Neuronal stem cell (in vitro differentiated cells): Measurements from ENCODE around the gene TEX48.

Experiments used
- DNase-seq: peaks from one replicate; pipeline ENCODE4 v3.0.0-alpha.2; 2013; ENCODE audit warnings: low spot score
- H2AFZ ChIP-seq: one replicate; pipeline ENCODE4 v1.6.1; 2013; ENCODE audit warnings: mild to moderate bottlenecking, low read length, inconsistent platforms
- H2AK5ac ChIP-seq: 2 replicates; pipeline ENCODE4 v1.6.1; 2013; ENCODE audit warnings: low read depth, mild to moderate bottlenecking, inconsistent platforms, low read length, moderate library complexity, mixed read lengths
- H2BK120ac ChIP-seq: 2 replicates; pipeline ENCODE4 v1.6.1; 2013; ENCODE audit warnings: low read depth, mild to moderate bottlenecking, inconsistent platforms, low read length, moderate library complexity, mixed read lengths
- H2BK12ac ChIP-seq: one replicate; pipeline ENCODE4 v1.6.1; 2013; ENCODE audit warnings: low read length, inconsistent platforms
- H2BK15ac ChIP-seq: 2 replicates; pipeline ENCODE4 v1.6.1; 2013; ENCODE audit warnings: mild to moderate bottlenecking, low read length, inconsistent platforms, mixed read lengths
- H2BK5ac ChIP-seq: one replicate; pipeline ENCODE4 v1.6.1; 2013; ENCODE audit warnings: inconsistent platforms, mild to moderate bottlenecking, low read length, moderate library complexity
- H3K14ac ChIP-seq: one replicate; pipeline ENCODE4 v1.6.1; 2013; ENCODE audit warnings: low read length, inconsistent platforms
- H3K18ac ChIP-seq: 2 replicates; pipeline ENCODE4 v1.6.1; 2013; ENCODE audit warnings: low read length, inconsistent platforms
- H3K23ac ChIP-seq: 2 replicates; pipeline ENCODE4 v1.6.1; 2013; ENCODE audit warnings: low read depth, mild to moderate bottlenecking, mixed read lengths, low read length, inconsistent platforms; ENCODE audit not compliant: poor library complexity
- H3K27ac ChIP-seq: replicated peaks from 3 replicates; pipeline ENCODE4 v1.5.1; 2013; ENCODE audit warnings: low read length, inconsistent platforms
- H3K27me3 ChIP-seq, 3 experiments: 2 replicates each; pipeline ENCODE4 v1.6.1; 2013; ENCODE audit warnings: low read length in 3 of 3, mild to moderate bottlenecking in 2 of 3, inconsistent platforms in 1 of 3, low read depth in 1 of 3, mixed read lengths in 1 of 3, moderate library complexity in 1 of 3; ENCODE audit not compliant: control insufficient read depth in 3 of 3, insufficient read depth in 3 of 3
- H3K36me3 ChIP-seq, 2 donors: replicated peaks in 1 of 2; 2 replicates each; pipeline ENCODE4 v1.6.1; 2013; ENCODE audit warnings: low read length in 2 of 2; ENCODE audit not compliant: control insufficient read depth in 2 of 2, insufficient read depth in 2 of 2
- H3K4ac ChIP-seq: 2 replicates; pipeline ENCODE4 v1.6.1; 2013; ENCODE audit warnings: inconsistent platforms, mild to moderate bottlenecking, low read length, moderate library complexity
- H3K4me1 ChIP-seq, 2 donors: 1 replicate in 1 of 2; 2 replicates in 1 of 2; pipeline ENCODE4 v1.6.1; 2013; ENCODE audit warnings: low read length in 2 of 2, low read depth in 1 of 2; ENCODE audit not compliant: control insufficient read depth in 2 of 2, insufficient read depth in 1 of 2
- H3K4me2 ChIP-seq: one replicate; pipeline ENCODE4 v1.6.1; 2013; ENCODE audit warnings: mild to moderate bottlenecking, low read length, inconsistent platforms; ENCODE audit not compliant: insufficient read depth, poor library complexity, severe bottlenecking
- H3K4me3 ChIP-seq, 2 donors: 2 replicates each; pipeline ENCODE4 v1.5.1; 2013; ENCODE audit warnings: low read length in 2 of 2, mild to moderate bottlenecking in 2 of 2, inconsistent platforms in 1 of 2, moderate library complexity in 1 of 2
- H3K79me1 ChIP-seq: one replicate; pipeline ENCODE4 v1.6.1; 2013; ENCODE audit warnings: low read depth, mild to moderate bottlenecking, inconsistent platforms, low read length, moderate library complexity
- H3K9ac ChIP-seq: one replicate; pipeline ENCODE4 v1.6.1; 2013; ENCODE audit warnings: mild to moderate bottlenecking, low read depth, low read length, inconsistent platforms; ENCODE audit not compliant: poor library complexity
- H3K9me3 ChIP-seq, 2 donors: replicated peaks in 1 of 2; 2 replicates each; pipeline versions ENCODE3 to v1.6.1; 2013; ENCODE audit warnings: low read length in 2 of 2, mild to moderate bottlenecking in 2 of 2, inconsistent platforms in 1 of 2, low read depth in 1 of 2, mixed read lengths in 1 of 2, moderate library complexity in 1 of 2; ENCODE audit not compliant: control insufficient read depth in 2 of 2, insufficient read depth in 1 of 2
- H4K8ac ChIP-seq: one replicate; pipeline ENCODE4 v1.6.1; 2013; ENCODE audit warnings: low read depth, mild to moderate bottlenecking, inconsistent platforms, low read length, moderate library complexity
- H4K91ac ChIP-seq: one replicate; pipeline ENCODE4 v1.6.1; 2013; ENCODE audit warnings: low read length, low read depth, mild to moderate bottlenecking, inconsistent platforms; ENCODE audit not compliant: poor library complexity
- WGBS, 2 donors: extraction: QIAGEN DNeasy Blood & Tissue Kit; methylation state at CpG; one replicate each; pipeline ENCODE4 v1.1.7; 2013; ENCODE audit warnings: missing lambda C conversion rate in 2 of 2, mixed read lengths in 1 of 2; ENCODE audit not compliant: insufficient read length in 2 of 2, insufficient replicate concordance in 1 of 2; ENCODE audit errors: extremely low coverage in 2 of 2; 5-methylcytosine and 5-hydroxymethylcytosine counted together

The TEX48 gene

GRCh38 chr9:114643001-114643400, 39.0 kb downstream of the TEX48 start:
- Histone ChIP-seq H3K36me3 (peaks cover 0 to 29% of the 10 kb centered on the region in 2 donors), H2BK12ac (no peak overlapping the region), H3K4ac (peak overlapping the region; percentile 24), H3K4me2 (no peak overlapping the region), H3K9me3 (no peaks in the 10 kb centered on the region), H4K8ac (no peak overlapping the region), H4K91ac (no peak overlapping the region), H2BK120ac (no peak overlapping the region), H3K4me3 (peak overlapping the region in 1 of 2 donors; percentile 12), H2BK5ac (no peak overlapping the region), H3K27me3 (no peaks in the 10 kb centered on the region), H3K18ac (no peak overlapping the region), H3K27ac (no peak overlapping the region), H2AK5ac (peak overlapping the region; percentile 27), H2AFZ (no peak overlapping the region), H3K9ac (no peak overlapping the region), H3K79me1 (no peaks in the 10 kb centered on the region), H3K14ac (no peak overlapping the region), H2BK15ac (no peak overlapping the region), H3K23ac (peak overlapping the region; percentile 70), H3K4me1 (peaks cover 2 to 4% of the 10 kb centered on the region in 2 donors)
- DNase-seq = no peak
- WGBS, 2 donors = no CpG with 5 or more reads among the region's 8 CpGs

- H3K9ac ChIP-seq = no peak overlapping the region
- H3K27ac ChIP-seq = no peak overlapping the region
- WGBS, 2 donors = no CpG with 5 or more reads among the region's 1 CpG
- H3K4me2 ChIP-seq = no peak overlapping the region
- no peak overlapping the region for H2BK15ac ChIP-seq
- no peak overlapping the region for H3K4me3 ChIP-seq
- no peak overlapping the region for H4K8ac ChIP-seq
- no peak overlapping the region for H2BK120ac ChIP-seq
- no peaks in the 10 kb centered on the region for H3K79me1 ChIP-seq
- H2AK5ac ChIP-seq = no peak overlapping the region
- H2BK5ac ChIP-seq = no peak overlapping the region
- peaks cover 2 to 4% of the 10 kb centered on the region in 2 donors for H3K4me1 ChIP-seq
- peaks cover 0 to 29% of the 10 kb centered on the region in 2 donors for H3K36me3 ChIP-seq
- no peak overlapping the region for H4K91ac ChIP-seq
- no peak overlapping the region for H3K23ac ChIP-seq
- H2AFZ ChIP-seq = no peak overlapping the region
- H3K18ac ChIP-seq = no peak overlapping the region
- no peak overlapping the region for H3K14ac ChIP-seq
- H2BK12ac ChIP-seq = no peak overlapping the region
- no peaks in the 10 kb centered on the region for H3K9me3 ChIP-seq
- no peak for DNase-seq
- no peaks in the 10 kb centered on the region for H3K27me3 ChIP-seq
- no peak overlapping the region for H3K4ac ChIP-seq
Measured at GRCh38 chr9:114641967-114642366, 40.0 kb downstream of the TEX48 start.

DNA sequence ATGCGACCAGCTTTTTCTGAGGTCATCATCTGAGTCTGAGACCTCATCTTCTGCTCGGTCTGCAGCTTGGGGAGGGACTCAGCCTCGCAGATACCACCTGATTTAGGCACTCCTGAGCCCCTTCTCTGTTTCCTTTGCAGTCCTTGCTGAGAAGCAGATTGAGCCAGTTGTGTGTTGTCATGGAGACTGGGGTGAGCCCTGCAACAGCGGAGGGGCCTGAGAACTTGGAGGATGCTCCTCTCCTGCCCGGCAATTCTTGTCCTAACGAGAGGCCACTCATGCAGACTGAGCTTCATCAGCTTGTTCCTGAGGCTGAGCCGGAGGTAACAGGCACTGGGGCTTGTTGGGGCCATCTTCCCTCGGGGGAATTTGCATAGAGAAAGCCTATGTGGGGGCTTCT, 43.6 kb downstream of the TEX48 start:
- Histone ChIP-seq H3K27me3 (no peaks in the 10 kb centered on the region), H3K27ac (no peak overlapping the region), H2BK120ac (no peak overlapping the region), H3K14ac (no peak overlapping the region), H3K36me3 (peaks cover 0 to 21% of the 10 kb centered on the region in 2 donors), H3K9ac (no peak overlapping the region), H3K79me1 (no peaks in the 10 kb centered on the region), H2AK5ac (no peak overlapping the region), H2BK12ac (no peak overlapping the region), H4K91ac (no peak overlapping the region), H2AFZ (peak overlapping the region; percentile 62), H2BK5ac (no peak overlapping the region), H3K4me3 (no peak overlapping the region), H3K4me1 (peaks cover 2 to 4% of the 10 kb centered on the region in 2 donors), H4K8ac (no peak overlapping the region), H2BK15ac (no peak overlapping the region), H3K23ac (no peak overlapping the region), H3K4me2 (no peak overlapping the region), H3K18ac (no peak overlapping the region), H3K9me3 (no peaks in the 10 kb centered on the region), H3K4ac (no peak overlapping the region)
- no peak for DNase-seq
- WGBS, 2 donors = no CpG with 5 or more reads among the region's 8 CpGs

DNA sequence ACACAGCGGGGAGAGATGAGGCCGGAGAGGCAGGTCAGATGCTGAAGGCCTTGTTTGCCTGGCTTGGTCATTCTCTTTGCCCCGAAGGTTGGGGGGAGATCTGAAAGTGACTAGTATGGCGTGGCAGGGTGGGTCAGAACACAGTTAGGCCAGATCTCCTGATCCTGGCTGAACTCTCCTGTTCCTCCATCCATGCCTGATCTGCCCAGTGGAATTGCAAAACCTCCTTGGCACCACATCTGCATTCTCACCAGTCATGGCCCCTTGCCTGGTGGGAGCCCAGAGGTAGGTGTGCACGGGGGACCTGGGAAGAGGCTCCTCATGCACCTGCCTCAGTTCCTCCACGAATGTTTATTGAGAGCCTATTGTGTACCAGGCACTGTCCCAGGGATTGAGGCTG, 47.6 kb downstream of the TEX48 start:
- peaks cover 0 to 13% of the 10 kb centered on the region in 2 donors for H3K36me3 ChIP-seq
- H3K9me3 ChIP-seq = no peaks in the 10 kb centered on the region
- no CpG with 5 or more reads among the region's 6 CpGs for WGBS, 2 donors
- H2BK120ac ChIP-seq = no peak overlapping the region
- H4K8ac ChIP-seq = peak overlapping the region; percentile 55
- H3K79me1 ChIP-seq = no peaks in the 10 kb centered on the region
- no peak overlapping the region for H3K9ac ChIP-seq
- no peak overlapping the region for H4K91ac ChIP-seq
- no peak for DNase-seq
- H3K4me1 ChIP-seq = peaks cover 2 to 4% of the 10 kb centered on the region in 2 donors
- no peak overlapping the region for H3K27ac ChIP-seq
- no peak overlapping the region for H3K14ac ChIP-seq
- H3K4ac ChIP-seq = no peak overlapping the region
- H2BK15ac ChIP-seq = no peak overlapping the region
- H3K27me3 ChIP-seq = no peaks in the 10 kb centered on the region
- no peak overlapping the region for H2BK12ac ChIP-seq
- no peak overlapping the region for H2AK5ac ChIP-seq
- H2BK5ac ChIP-seq = no peak overlapping the region
- H3K4me2 ChIP-seq = no peak overlapping the region
- H3K4me3 ChIP-seq = no peak overlapping the region
- H3K23ac ChIP-seq = no peak overlapping the region
- H2AFZ ChIP-seq = no peak overlapping the region
- H3K18ac ChIP-seq = no peak overlapping the region
